Muscle of back (tissue), 11 donors: ENCODE measurements around the gene MYLIP. TPM values are rescaled to one million over a fixed set of nuclear protein-coding genes. Genes with fewer than 3 reads are reported as not detected.

Source experiments
- DNase-seq, 3 donors: peaks; one replicate each; pipeline versions ENCODE4 v3.0.0 to v3.0.0-alpha.2; 2013
- polyA plus RNA-seq, 10 donors: library from polyadenylated mRNA; unstranded; fragments of 120-200 nt; gene quantifications; one replicate each; pipeline ENCODE4 v1.2.1, GENCODE V29; 2013; ENCODE audit not compliant: insufficient read length in 10 of 10

The MYLIP gene
- polyA plus RNA-seq, 10 donors: 30.4 to 46.8 (median 43.1) TPM

- peak in 1 of 3 donors; percentile 41 for DNase-seq
Observed at GRCh38 chr6:16139556-16139955, 10.7 kb downstream of the MYLIP start.

GRCh38 chr6:16140607-16141006, 11.7 kb downstream of the MYLIP start:
- no peak for DNase-seq

GRCh38 chr6:16141514-16141913, 12.6 kb downstream of the MYLIP start:
- no peak for DNase-seq

DNA sequence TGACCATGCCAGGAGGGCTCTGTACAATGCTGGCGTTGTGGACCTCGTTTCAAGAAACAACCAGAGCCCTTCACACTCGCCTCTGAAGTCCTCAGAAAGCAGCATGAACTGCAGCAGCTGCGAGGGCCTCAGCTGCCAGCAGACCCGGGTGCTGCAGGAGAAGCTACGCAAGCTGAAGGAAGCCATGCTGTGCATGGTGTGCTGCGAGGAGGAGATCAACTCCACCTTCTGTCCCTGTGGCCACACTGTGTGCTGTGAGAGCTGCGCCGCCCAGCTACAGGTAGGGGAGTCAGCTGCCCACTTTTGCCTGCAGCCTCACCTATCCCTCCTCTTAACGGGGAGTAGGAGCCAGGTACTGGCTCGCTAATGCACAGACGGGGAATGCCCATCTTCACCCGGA, 16.2 kb downstream of the MYLIP start:
- no peak for DNase-seq

DNA sequence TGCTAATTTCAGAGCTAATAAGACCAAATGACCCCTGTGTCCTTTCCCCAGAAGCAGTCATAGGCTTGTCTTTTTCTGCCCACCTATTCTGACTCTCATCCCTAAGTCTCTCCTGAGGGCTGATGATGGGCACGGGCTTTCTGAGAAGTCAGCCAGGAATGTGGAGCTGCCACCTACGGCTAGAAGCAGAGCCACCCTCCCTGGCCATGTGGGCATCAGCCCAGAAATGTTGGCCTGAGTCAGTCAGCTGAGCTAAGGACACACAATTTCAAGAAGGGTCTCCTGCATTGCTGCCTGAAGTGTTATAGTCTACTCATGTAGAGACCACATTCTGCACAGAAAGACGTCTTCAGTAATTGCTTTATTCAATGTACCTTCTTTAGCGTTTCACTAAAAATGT, 17.1 kb downstream of the MYLIP start:
- DNase-seq: no peak

GRCh38 chr6:16146527-16146955, 17.7 kb downstream of the MYLIP start:
- DNase-seq: no peak

DNA sequence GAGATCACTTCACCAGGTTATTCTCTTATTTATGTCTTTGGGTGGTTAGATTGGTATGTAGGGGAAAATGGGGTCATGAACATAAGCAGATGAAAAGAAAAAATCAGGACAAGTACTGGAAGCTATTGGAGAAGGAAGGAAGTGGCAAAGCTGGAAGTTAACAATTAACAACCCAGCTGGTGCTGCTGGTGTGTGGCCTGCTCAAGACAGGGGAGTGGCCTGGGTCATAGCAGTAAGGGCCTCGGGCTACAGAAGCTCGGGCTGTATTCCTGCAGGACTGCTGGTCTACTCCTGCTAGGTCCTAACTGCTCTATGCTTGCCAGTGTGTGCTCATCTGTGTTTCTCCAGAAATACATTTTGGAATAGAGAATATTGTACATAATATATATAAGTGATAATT, 19.6 kb downstream of the MYLIP start:
- no peak for DNase-seq

DNA sequence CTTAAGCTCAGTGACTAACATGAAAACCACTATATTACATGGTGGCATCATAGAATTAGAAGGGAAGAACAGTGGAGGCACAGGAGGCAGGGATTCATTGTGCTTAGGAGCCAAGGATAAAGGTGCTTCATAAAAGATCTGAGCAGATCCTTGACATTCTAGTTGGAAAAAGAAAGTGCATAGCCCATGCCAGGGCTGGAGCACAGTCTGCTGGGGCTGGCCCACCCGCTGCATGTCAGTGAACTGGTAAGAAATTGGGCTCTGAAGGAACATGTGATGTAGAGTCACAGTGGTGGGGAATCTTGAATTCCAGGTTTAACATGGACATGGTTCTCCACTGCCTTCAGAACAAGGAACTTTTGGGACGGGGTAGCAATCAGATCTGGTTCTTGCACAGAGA, 20.4 kb downstream of the MYLIP start:
- DNase-seq: no peak

- no peak for DNase-seq
Observed at GRCh38 chr6:16150098-16150497, 21.2 kb downstream of the MYLIP start.

DNA sequence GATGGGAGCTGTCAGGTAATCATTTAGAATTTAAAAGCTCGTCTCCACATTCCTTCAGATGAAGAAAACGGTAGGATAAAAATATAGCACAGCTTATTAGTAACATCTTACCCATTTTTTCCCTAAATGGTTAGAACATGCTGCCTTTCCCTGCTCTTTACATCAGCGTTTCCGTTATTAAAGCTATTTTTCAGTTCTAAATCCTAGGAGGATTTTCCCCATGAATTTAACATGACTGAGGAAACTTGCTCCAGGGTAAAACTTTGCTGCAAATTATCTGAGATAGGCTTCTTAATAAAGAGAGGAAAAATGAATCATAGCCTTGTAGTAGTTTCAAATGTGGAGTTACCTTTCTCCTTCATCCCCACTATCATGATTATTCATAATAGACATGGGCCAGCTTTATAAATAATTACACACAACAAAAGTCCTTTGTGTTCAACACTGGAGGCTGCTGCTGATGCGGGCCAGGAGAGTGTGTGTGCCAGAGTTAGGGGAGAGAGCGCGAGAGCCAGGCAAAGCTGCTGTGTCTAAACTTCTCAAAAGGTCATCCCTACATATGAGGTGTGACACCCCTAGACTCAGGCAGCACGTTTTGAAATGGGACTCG, 24.4 kb downstream of the MYLIP start:
- DNase-seq: peak in 2 of 3 donors; percentile 45 to 73

- peak; percentile 86 to 96 (median 92) for DNase-seq
Observed at GRCh38 chr6:16154904-16155303, 26.0 kb downstream of the MYLIP start.

DNA sequence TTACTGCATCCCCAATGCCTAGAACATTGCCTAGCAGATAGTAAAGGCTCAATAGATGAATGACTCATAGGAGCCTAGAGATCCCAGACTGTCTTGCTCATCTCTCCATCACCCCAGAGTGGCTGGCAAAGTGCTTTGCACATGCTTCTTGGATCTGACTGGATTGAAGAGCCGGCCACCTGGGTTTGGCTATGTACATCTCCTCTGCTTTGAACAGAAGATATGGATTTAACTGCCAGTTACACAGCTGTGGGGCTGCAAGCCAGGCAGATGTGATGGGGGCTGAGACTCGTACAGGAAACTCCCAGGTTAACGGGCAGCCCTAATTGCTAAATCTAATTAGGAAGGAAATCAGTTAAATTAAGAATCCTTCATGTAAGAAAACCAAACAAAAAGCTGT, 28.6 kb downstream of the MYLIP start:
- DNase-seq: peak in 1 of 3 donors; percentile 59

- peak in 1 of 3 donors; percentile 68 for DNase-seq
Observed at GRCh38 chr6:16157909-16158308, 29.0 kb downstream of the MYLIP start.

- DNase-seq: no peak
Observed at GRCh38 chr6:16158943-16159557, 30.2 kb downstream of the MYLIP start.

DNA sequence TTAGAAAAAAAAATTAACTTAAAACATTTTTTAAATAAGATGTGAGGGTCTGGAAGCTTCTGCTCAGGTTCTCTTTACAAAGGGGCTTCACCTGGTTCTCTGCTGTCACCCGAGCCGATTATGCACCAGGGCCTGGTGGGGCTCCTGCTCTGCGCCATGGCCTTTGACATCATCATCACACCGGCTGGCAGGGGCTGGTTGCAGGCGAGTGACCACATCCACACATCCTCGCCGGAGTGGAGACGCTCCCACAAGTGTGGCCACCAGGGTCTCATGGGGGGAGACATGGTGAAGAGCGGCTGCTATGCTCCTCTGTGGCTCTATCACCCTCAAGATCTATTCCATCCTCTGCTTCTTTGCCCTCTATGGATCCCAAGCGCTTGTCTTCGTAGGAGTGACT, 31.9 kb downstream of the MYLIP start:
- DNase-seq: no peak

DNA sequence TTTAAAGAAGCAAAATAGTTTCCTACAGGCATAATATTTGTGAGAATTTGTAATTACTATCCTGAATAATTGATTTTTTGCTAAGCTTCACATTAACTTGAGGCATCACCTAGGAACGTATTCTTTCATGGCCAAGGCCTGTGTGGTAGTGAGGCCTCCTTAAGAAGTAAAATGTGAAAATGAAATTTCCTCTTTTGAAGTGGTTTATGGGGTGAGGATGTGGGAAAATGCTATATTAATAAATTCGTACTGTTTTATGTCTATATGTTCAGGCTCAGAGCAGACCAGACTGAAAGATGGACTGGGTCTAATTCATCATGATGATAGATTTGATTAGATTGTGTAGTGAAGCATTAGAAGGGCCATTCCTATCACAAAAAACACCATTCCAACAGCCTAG, 33.1 kb downstream of the MYLIP start:
- no peak for DNase-seq

GRCh38 chr6:16163066-16163465, 34.2 kb downstream of the MYLIP start:
- no peak for DNase-seq

- DNase-seq: no peak
Observed at GRCh38 chr6:16163535-16164300, 34.8 kb downstream of the MYLIP start.

DNA sequence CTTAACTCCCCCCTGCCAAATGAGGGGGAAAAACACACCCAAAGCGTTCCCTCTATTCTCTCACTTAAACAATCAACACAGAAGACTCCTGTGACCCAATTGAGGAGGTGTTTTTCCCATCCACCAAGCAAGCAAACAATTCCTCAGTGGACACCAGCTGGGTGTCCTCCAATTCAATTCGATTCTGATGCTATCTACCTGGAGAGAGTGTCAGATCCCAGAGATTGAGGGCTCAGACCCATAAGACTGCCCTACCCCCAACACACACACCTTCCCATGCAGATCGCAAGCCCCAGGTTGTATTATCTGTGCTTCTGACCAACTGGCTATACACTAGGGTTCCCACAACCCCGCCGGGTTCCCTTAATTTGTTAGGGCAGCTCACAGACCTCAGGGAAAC, 36.8 kb downstream of the MYLIP start:
- no peak for DNase-seq

DNA sequence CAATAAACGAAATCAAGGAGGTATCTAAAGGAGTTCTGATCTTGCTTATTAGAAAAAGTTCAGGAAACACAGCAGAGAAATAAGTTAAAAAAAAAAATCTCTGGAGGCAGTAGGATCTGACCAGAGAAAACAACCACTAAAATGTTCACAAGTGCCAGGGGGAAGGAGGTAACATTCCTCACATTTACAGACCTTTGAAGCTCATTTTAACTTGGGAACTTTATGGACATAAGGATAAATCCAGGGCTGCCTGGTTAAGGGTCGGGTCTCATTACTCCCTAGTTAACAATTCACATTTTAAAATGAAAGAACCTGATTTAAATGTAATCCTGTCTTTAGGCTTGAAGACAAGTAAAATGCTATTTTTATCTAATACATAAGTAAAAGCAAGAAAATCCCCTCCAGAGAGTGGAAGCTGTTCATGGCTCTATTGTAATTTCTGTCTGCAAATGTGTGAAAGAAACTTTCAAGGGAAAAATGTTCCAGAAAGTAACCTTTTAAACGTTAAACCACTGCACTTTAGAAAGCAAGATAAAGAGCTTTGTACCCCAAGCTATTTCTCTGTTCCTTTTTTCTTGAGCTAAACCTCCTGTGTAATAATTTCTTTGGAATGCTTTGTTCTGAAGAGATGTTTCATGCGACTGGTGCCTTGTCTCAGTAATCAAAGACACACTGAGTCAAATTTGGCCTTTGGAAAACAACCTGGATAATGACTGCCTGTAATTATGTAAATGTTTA, 38.2 kb downstream of the MYLIP start:
- DNase-seq: no peak

DNA sequence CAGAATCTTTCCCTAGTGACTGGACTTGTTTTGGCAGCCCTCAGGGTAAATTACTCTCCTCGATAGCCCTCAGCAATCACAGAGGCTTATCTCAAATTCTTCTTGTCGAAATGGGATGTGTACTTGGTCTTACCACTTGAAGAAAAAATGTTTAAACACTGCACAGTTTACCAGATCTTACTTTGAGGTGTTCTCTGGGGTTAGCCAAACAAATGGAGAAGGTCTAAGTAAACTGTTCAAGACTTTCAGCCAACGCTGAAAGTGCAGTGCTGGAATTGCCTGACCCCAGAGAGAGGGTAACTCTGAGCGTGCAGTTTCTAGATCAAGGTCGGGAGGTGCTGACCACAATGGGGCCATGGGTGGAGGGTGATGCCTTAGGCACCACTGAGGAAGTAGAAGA, 39.2 kb downstream of the MYLIP start:
- DNase-seq: no peak

- peak in 1 of 3 donors; percentile 71 for DNase-seq
Observed at GRCh38 chr6:16168858-16169257, 40.0 kb downstream of the MYLIP start.
